HUES48 (cell line): ENCODE data around the gene ADAMTS17.

Experiments used
- H3K27ac ChIP-seq: one replicate; pipeline ENCODE4 v1.7.0; 2013; ENCODE audit warnings: low read depth, low read length, inconsistent platforms
- H3K27me3 ChIP-seq: 2 replicates; pipeline ENCODE4 v1.6.1; 2013; ENCODE audit warnings: mild to moderate bottlenecking, low read length; ENCODE audit not compliant: control insufficient read depth, insufficient read depth
- H3K36me3 ChIP-seq: 2 replicates; pipeline ENCODE4 v1.6.1; 2013; ENCODE audit warnings: low read length; ENCODE audit not compliant: control insufficient read depth, insufficient read depth
- H3K4me1 ChIP-seq: 2 replicates; pipeline ENCODE4 v1.6.1; 2013; ENCODE audit warnings: mild to moderate bottlenecking, low read length; ENCODE audit not compliant: control insufficient read depth, insufficient read depth
- H3K4me3 ChIP-seq: 2 replicates; pipeline ENCODE4 v1.5.1; 2013; ENCODE audit warnings: mild to moderate bottlenecking, low read depth, low read length
- H3K9ac ChIP-seq: 2 replicates; pipeline ENCODE4 v1.6.1; 2013; ENCODE audit warnings: mild to moderate bottlenecking, low read depth, low read length, moderate library complexity
- H3K9me3 ChIP-seq: 2 replicates; pipeline ENCODE4 v1.6.1; 2013; ENCODE audit warnings: low read length; ENCODE audit not compliant: control insufficient read depth, insufficient read depth

The ADAMTS17 gene

DNA sequence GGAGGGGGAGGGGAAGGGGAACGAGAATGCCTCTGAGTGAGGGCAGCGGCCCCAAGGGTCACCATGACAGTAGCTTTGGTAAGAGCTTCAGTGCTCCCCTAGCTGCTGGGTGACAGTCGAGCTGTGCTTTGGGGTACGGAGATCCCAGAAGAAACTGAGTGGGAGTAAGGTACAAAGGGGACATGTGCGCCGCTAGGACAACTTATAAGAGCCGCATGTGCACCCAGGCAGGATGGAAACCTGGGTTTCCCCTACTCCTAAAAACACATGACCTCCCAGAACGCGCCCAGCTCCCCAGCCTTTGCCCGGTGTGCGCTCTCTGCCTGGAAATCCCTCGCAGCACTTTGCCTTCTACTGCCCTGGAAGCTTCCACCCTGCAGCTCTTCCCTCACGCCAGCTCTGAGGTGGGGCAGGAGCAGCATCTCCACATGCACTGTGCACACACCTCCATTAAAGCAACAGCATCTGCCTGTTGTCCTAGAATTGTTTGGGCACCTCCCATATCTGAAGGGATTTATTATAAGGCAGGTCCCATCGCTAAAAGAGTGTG is 232.2 kb downstream of the ADAMTS17 start:
- H3K36me3 ChIP-seq: no peaks in the 10 kb centered on the region
- no peaks in the 10 kb centered on the region for H3K9me3 ChIP-seq
- no peak overlapping the region for H3K9ac ChIP-seq
- H3K4me1 ChIP-seq: peaks cover 5% of the 10 kb centered on the region
- no peaks in the 10 kb centered on the region for H3K27me3 ChIP-seq
- no peak overlapping the region for H3K27ac ChIP-seq
- H3K4me3 ChIP-seq: no peak overlapping the region

DNA sequence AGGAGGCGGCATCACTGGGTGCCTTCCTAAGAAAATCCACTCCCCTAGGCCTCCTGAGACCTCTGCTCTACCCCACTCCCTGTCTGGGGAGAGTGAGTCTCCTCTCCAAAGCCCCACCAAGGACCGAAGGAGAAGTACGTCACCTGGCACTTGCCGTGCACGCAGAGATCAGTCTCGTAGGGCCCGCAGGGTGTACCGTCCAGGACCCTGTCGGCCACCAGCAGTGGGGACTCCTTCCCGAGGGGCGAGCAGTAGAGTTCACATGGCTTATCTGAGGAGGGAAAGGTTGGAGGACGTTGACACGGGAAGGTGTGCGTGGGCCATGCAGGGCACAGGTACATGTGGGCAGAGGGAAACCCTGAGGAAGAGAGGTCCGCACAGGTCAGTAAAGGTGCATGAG is 232.9 kb downstream of the ADAMTS17 start:
- Histone ChIP-seq H3K4me1 (no peaks in the 10 kb centered on the region), H3K36me3 (no peaks in the 10 kb centered on the region), H3K9me3 (no peaks in the 10 kb centered on the region), H3K27ac (no peak overlapping the region), H3K9ac (no peak overlapping the region), H3K27me3 (no peaks in the 10 kb centered on the region), H3K4me3 (no peak overlapping the region)

DNA sequence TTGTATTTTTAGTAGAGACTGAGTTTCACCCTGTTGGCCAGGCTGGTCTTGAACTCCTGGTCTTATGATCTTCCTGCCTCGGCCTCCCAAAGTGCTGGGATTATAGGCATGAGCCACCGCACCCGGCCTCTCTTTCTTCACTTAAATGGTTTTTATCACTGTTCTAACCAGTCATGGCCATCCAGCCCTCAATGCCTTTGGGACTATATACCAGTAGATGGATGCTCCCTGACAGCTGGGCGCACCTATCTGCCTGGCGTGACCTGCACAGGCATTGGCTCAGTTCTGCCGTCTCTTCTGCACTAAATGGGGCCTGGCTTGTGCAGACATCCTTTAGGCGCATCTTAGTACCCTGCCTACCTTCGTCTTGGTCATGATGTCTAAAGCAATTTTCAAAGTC is 233.4 kb downstream of the ADAMTS17 start:
- Histone ChIP-seq H3K36me3 (no peaks in the 10 kb centered on the region), H3K27ac (no peak overlapping the region), H3K4me1 (no peaks in the 10 kb centered on the region), H3K9ac (no peak overlapping the region), H3K9me3 (no peaks in the 10 kb centered on the region), H3K27me3 (no peaks in the 10 kb centered on the region), H3K4me3 (no peak overlapping the region)

DNA sequence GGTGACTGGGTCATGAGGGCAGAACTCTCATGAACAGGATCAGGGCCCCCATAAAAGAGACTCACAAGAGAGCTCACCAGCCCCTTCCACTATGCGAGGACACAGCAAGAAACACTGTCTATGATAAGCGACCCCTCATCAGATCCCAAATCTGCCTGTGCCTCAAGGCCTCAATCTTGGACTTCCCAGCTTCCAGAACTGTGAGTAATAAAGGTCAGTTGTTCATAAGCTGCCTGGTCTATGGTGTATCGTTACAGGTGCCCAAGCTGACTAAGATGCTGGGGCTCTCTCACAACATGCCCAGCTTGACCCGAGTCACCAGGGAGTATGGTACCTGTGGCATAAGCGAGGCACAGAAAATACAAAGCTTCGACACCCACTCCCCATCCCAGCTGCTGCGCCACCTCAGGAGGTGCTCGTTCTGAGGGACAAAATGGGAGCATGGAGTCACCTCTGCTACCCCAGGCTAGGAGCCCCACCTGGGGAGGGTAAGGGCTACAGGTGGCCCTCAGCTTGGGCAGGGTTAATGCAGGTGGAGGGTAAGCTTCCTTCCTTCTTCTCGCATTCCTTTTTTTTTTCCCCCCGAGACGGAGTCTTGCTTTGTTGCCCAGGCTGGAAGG is 234.1 kb downstream of the ADAMTS17 start:
- no peak overlapping the region for H3K4me3 ChIP-seq
- H3K27me3 ChIP-seq: no peaks in the 10 kb centered on the region
- H3K36me3 ChIP-seq: no peaks in the 10 kb centered on the region
- H3K4me1 ChIP-seq: no peaks in the 10 kb centered on the region
- H3K27ac ChIP-seq: no peak overlapping the region
- no peaks in the 10 kb centered on the region for H3K9me3 ChIP-seq
- H3K9ac ChIP-seq: no peak overlapping the region

DNA sequence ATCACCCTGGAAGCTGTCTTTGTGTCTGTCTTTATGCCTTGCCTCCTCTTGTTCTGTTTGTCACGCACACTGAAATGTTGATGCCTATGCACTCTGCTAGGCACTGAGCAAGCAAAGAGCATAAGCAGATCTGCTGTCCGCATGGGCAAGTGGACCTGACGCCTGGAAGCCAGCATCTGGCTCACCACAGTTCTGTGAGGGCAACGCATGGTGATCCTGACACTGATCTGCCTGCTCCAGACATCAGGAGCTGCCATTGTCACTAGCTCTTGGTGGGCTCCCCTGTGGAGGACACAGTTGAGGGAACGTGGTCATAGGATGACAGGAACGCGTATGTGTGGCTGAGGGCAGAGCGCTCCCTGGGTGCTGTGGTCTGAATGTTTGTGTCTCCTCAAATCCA is 234.6 kb downstream of the ADAMTS17 start:
- H3K4me3 ChIP-seq: no peak overlapping the region
- no peaks in the 10 kb centered on the region for H3K27me3 ChIP-seq
- H3K4me1 ChIP-seq: no peaks in the 10 kb centered on the region
- no peak overlapping the region for H3K27ac ChIP-seq
- no peaks in the 10 kb centered on the region for H3K36me3 ChIP-seq
- H3K9ac ChIP-seq: no peak overlapping the region
- H3K9me3 ChIP-seq: no peaks in the 10 kb centered on the region

DNA sequence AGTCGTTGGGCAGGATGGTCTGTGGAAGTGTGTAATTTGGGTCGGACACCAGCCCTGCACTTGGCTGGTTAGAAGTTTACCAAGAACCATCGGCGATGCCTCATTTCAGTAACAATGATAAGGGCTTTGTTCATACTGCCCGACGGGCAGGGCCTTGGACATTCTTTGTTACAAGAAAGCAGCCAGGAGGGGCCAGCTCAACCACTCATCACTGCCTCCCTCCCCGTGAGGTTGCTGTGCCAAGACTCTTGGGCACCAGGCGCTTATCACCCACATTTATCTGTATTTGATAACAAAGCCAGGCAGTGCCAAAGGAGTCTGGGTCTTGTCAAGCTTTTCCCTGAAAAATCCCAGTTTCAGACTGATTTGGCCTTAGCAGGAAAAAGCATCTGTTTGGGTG is 235.0 kb downstream of the ADAMTS17 start:
- H3K4me1 ChIP-seq: no peaks in the 10 kb centered on the region
- H3K27me3 ChIP-seq: no peaks in the 10 kb centered on the region
- no peak overlapping the region for H3K27ac ChIP-seq
- no peak overlapping the region for H3K9ac ChIP-seq
- no peaks in the 10 kb centered on the region for H3K36me3 ChIP-seq
- no peaks in the 10 kb centered on the region; the same call in 1 of the 2 replicates for H3K9me3 ChIP-seq
- no peak overlapping the region for H3K4me3 ChIP-seq

DNA sequence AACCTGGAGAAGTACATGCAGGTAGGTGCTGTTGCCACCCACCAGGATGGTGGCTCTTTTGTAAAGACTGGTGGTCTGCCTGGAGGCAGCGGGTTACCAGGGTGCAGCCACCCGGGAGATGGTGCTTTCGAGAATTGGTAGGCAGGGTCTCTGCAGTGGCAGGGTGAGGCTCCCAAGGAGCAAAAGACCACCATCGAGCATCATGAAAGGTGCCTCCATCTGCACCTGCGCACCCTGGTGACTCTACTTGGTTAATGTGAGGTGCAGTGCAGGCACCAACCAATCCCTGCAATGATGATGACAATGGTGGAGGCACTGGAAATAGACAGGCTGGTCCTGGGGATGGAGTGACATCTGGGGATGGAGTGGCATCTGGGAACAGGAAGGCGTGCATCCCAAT is 236.7 kb downstream of the ADAMTS17 start:
- no peak overlapping the region for H3K27ac ChIP-seq
- no peak overlapping the region for H3K4me3 ChIP-seq

DNA sequence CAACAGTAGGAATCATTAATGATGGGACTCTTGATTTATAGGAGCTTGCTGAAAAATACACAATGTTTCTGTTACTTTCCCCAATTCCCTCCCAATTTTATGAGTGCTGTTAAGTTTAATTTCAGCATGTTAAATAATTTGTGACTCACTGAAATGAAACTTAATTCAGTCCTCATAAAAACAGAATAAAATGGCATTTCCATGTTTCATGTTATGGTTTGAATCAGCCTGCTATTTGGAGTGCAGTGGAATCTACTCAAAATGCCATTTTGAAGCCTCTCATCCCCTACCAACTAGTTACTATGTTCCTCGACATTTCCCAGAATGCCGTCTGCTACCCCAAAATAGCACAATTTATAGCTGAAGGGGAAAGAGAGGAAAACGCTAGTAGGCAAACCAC is 237.5 kb downstream of the ADAMTS17 start:
- no peak overlapping the region for H3K27ac ChIP-seq
- no peak overlapping the region for H3K4me3 ChIP-seq
- H3K36me3 ChIP-seq: no peaks in the 10 kb centered on the region
- no peaks in the 10 kb centered on the region for H3K4me1 ChIP-seq
- no peaks in the 10 kb centered on the region; the same call in 1 of the 2 replicates for H3K9me3 ChIP-seq
- H3K9ac ChIP-seq: no peak overlapping the region
- no peaks in the 10 kb centered on the region for H3K27me3 ChIP-seq

More for the DNA sequence above, 236.7 kb downstream of the ADAMTS17 start:
- H3K9ac ChIP-seq: no peak overlapping the region
- H3K27me3 ChIP-seq: no peaks in the 10 kb centered on the region
- H3K4me1 ChIP-seq: no peaks in the 10 kb centered on the region
- H3K36me3 ChIP-seq: no peaks in the 10 kb centered on the region
- H3K9me3 ChIP-seq: no peaks in the 10 kb centered on the region; the same call in 1 of the 2 replicates

DNA sequence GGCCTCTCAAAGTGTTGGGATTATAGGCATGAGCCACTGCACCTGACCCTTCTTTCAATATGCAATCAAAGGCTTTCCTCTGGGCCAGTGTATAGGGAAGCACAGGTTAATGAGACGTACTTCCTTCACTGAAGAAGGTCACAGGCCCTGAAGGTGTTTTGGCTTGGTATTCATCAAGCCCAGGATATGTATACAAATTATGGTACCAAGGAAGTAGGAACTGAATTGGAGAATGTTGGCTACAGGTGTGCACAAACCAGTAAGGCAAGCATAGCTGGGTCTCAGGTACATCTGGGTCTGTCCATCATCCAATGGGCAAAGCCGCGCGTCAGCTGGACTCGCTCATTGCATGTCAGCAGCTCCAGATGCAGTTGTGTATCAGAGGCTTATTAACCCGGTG is 237.9 kb downstream of the ADAMTS17 start:
- H3K9me3 ChIP-seq: no peaks in the 10 kb centered on the region; the same call in 1 of the 2 replicates
- H3K27me3 ChIP-seq: no peaks in the 10 kb centered on the region
- no peaks in the 10 kb centered on the region for H3K4me1 ChIP-seq
- no peak overlapping the region for H3K9ac ChIP-seq
- no peak overlapping the region for H3K4me3 ChIP-seq
- H3K27ac ChIP-seq: no peak overlapping the region
- no peaks in the 10 kb centered on the region for H3K36me3 ChIP-seq

DNA sequence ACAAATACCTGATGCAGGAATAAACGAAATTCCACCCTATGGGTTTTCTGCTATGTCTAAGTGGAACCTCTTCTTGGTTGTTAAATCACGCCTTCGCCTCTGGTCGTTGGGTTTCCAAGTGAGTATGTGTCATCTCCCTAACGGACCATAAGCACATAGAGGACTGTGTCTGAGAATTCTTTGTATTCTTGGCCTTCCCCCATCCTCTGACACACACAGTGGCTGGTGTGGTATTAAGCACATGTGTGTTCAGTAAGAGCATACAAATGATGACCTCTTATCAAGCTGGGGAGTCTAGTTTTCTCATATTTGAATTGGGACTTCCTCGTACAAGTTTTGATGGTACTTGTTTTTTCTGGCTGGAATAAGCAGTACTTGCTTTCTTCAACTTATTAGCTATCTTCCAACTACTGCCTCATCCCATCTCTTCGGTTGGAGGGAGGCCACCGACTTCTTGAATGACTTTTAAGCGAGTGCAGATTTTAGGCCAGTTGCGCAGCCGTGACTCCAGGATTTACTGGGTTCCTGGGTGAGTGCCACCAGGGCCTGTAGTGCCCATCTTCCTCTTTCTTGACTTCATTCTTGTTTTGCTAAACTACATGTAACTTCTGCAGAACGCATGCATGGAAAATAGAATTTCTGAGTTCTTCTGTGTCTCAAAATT is 240.2 kb downstream of the ADAMTS17 start:
- Histone ChIP-seq H3K9me3 (no peaks in the 10 kb centered on the region; the same call in 1 of the 2 replicates), H3K27me3 (no peaks in the 10 kb centered on the region), H3K4me1 (no peaks in the 10 kb centered on the region), H3K4me3 (no peak overlapping the region), H3K27ac (no peak overlapping the region), H3K9ac (no peak overlapping the region), H3K36me3 (no peaks in the 10 kb centered on the region)

DNA sequence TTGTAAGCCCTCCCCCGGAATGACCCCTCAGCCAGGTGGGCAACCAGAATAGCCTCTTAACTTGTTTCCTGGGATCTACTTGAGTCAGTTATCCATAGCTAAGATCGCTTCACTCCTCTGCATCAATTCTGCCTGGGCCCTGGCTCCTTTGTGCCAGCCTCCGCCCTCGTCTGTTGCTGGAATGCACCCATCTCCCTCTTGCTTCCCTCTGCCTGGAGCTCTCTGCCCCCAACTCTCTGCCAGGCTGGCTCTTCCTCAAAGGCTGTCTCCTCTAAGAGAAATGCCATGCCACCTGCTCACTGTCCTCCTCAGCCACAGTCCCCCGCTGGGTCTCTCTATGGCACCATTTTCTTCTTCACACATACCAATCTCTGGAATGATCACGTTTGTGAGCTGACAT is 240.8 kb downstream of the ADAMTS17 start:
- Histone ChIP-seq H3K27ac (no peak overlapping the region), H3K9ac (no peak overlapping the region), H3K27me3 (no peaks in the 10 kb centered on the region), H3K9me3 (no peaks in the 10 kb centered on the region; the same call in 1 of the 2 replicates), H3K4me1 (no peaks in the 10 kb centered on the region), H3K4me3 (no peak overlapping the region), H3K36me3 (no peaks in the 10 kb centered on the region)
